LoVo (cell line): ENCODE measurements around the gene SENP6.

Experiments used
- DNase-seq: peaks from one replicate; pipeline ENCODE4 v3.0.0-alpha.2; 2016; ENCODE audit warnings: low spot score

SENP6 gene

GRCh38 chr6:75748003-75748742 is 146.5 kb downstream of the SENP6 start:
- DNase-seq, result peak; percentile 28

DNA sequence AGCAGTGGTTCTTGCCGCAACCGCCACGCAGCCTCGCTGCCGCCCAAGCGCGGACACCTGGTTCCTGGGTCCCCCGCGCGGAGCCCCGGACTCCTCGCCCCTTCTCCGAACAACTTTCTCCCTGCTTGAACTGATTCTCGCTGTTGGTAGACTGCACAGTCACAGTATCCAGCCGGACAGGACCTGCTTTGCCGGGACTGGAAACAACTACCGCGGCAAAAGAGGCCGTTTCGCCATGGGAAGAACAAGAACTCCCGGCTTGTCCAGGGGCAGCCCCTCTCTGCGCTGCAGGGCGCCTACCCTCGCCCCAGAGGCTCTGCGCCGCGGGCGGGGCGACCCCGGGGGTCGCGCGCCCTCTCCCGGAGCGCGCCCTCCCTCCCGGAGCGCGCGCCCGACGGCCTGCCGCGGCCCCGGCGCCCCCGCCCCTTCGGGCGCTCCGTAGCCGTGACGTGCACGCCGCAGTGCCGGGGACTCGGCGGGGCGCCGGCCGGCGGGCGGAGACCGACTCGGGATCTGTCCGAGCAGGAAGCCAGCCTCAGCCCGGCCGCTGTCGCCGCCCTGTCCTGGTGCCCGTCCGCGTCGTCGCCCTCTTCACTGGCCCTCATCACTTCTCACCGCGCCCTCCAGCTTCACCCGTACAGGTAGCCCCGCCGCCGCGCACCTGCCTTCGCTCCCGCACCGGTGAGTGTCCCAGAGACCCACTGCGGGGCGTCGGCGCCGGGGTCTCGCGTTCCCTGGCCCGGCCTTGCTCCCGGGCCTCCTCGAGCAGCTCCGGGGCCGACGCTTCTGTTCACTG is 147.3 kb downstream of the SENP6 start, which contains the start of gene MYO6:
Gene MYO6, plus strand, starts transcription at position 497 of the 796 bp plus-strand sequence. CDS start 68,309 bp downstream, outside the sequence.
- DNase-seq, result peak; percentile 78

DNA sequence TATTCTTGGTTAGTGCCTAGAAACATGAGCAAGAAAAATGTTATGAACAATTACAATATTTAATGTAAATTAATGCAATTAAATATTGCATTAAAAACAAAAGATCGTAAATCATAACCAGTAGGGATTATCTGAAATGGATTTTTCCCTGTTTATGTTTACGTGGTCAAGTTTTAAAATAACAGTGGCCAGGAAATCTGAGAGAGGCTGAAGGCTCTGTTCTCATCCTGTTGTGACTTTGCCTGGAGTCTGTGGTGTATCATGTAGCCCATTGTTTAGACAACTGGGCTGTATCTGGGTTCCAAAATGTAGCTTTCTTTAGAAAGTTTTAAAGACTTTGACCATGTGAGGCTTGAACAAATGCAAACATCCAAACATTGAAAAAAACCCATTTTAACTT is 149.8 kb downstream of the SENP6 start:
- no peak for DNase-seq

GRCh38 chr6:75752365-75752764 is 150.7 kb downstream of the SENP6 start:
- peak; percentile 38 for DNase-seq

DNA sequence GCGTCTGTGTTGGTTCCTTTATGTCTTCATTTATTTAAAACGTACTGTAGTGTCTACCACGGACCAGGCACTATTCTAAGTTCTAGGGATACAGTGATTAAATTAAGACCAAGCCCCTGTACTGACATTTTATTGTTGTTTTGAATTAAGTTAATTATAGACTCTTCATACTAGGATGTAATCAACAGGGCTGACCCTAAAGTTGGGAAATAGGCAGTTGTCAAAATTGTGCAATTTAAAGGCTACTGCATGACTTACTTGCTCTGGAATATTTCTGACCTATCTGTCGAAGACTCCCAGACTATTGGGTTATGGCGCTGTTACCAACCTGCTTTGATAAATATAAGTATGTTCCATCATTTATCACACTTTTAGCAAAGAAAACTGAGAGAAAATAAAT is 154.0 kb downstream of the SENP6 start:
- no peak for DNase-seq

- DNase-seq, result no peak
Measured at GRCh38 chr6:75757295-75757694, 155.6 kb downstream of the SENP6 start.

DNA sequence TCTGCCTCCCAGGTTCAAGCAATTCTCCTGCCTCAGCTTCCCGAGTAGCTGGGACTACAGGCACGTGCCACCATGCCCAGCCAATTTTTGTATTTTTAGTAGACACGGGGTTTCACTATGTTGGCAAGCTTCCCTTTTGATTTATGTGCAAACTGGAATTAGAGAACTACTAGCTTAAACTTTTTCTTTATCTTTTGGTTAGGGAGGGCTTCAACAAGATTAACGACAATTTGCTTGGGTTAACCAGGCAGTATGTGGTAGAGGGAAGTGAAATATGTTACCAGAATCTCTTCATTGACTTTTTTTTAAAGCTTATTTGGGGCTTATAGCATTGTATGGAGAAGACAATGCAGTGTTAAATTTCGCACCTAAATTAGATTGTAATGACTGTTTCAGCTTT is 156.4 kb downstream of the SENP6 start:
- no peak for DNase-seq

GRCh38 chr6:75759207-75759606 is 157.5 kb downstream of the SENP6 start:
- no peak for DNase-seq

GRCh38 chr6:75760320-75760719 is 158.6 kb downstream of the SENP6 start:
- no peak for DNase-seq

- DNase-seq, result no peak
Measured at GRCh38 chr6:75761489-75761888, 159.8 kb downstream of the SENP6 start.

DNA sequence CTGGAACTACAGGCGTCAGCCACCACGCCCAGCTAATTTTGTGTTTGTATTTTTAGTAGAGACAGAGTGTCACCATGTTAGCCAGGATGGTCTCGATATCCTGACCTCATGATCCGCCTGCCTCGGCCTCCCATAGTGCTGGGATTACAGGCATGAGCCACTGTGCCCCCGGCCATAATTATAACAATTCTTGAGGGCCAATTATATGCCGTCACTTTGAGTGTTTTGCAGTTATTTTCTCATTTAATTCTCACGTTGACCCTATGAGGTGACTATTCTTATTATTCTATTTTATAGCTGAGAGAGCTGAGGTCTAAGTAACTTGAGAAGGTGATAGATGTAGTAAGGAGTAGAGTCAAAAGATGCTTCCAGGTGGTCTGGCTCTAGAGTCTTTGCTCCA is 160.4 kb downstream of the SENP6 start:
- DNase-seq, result no peak

GRCh38 chr6:75766387-75766786 is 164.7 kb downstream of the SENP6 start:
- no peak for DNase-seq
